Measurements from ENCODE around the gene THEMIS.

- TF ChIP-seq, protein P1, sequence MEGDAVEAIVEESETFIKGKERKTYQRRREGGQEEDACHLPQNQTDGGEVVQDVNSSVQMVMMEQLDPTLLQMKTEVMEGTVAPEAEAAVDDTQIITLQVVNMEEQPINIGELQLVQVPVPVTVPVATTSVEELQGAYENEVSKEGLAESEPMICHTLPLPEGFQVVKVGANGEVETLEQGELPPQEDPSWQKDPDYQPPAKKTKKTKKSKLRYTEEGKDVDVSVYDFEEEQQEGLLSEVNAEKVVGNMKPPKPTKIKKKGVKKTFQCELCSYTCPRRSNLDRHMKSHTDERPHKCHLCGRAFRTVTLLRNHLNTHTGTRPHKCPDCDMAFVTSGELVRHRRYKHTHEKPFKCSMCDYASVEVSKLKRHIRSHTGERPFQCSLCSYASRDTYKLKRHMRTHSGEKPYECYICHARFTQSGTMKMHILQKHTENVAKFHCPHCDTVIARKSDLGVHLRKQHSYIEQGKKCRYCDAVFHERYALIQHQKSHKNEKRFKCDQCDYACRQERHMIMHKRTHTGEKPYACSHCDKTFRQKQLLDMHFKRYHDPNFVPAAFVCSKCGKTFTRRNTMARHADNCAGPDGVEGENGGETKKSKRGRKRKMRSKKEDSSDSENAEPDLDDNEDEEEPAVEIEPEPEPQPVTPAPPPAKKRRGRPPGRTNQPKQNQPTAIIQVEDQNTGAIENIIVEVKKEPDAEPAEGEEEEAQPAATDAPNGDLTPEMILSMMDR (IDR thresholded peaks at IDR 0.05) = no peak
- TF ChIP-seq POLR2A (IDR thresholded peaks at IDR 0.05) (no peak), EP300 (IDR thresholded peaks at IDR 0.05; ENCODE audit: low read depth) (no peak), POLR2AphosphoS5 (IDR thresholded peaks at IDR 0.05) (no peak)
These were observed 108.2 kb downstream of the THEMIS start for GRCh38 chr6:127792616-127793015.
